GM21360 (cell line): ENCODE measurements around the gene MSGN1.

Source experiments
- ATAC-seq: cut with Tn5 transposase; IDR thresholded peaks from one replicate; pipeline ENCODE4 v1.9.1; 2021; ENCODE audit warnings: mild to moderate bottlenecking, moderate library complexity; ENCODE audit not compliant: unreplicated experiment

Gene MSGN1

DNA sequence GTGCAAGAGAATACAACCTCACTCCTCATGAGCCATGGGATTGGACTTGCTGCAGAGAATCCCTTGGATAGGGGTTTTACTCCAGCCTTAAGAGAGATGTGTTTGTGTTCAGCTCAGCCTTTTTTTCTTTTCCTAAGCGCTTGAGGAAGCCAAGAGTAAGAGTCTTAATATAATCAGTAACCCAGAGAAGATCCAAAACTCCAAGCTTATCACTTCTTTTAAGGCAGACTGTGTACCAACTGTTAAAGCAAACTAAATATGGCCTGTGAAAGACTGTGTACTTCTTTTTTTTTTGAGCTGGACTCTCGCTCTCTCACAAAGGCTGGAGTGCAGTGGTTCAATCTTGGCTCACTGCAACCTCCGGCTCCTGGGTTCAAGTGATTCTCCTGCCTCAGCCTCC is 30.4 kb downstream of the MSGN1 start:
- ATAC-seq = no peak

GRCh38 chr2:17847236-17847635 is 31.0 kb downstream of the MSGN1 start:
- no peak for ATAC-seq

DNA sequence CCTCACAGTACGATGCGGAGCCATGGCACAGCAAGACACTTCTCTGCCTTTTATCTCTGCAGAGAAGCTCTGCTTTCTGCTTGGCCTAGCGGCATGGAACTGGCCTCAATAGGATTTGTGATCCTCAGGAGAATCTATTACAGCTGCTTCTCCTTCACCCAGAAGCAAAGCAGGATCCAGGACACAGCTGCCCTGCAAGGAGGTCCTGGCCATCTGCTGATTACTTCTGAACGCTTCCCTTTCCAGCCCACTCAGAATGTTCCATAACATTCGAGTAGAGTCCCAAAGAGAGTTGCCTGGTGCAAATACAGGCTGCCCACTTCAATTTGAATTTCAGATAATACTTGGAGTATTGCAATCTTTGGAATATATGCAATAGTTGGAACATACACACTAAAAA is 33.0 kb downstream of the MSGN1 start:
- ATAC-seq = no peak

- ATAC-seq = no peak
These were observed 33.9 kb downstream of the MSGN1 start for GRCh38 chr2:17850151-17850550.

GRCh38 chr2:17851731-17852585 is 35.7 kb downstream of the MSGN1 start:
- ATAC-seq = peak; percentile 90

- no peak for ATAC-seq
These were observed 37.5 kb downstream of the MSGN1 start for GRCh38 chr2:17853799-17854198.

GRCh38 chr2:17857021-17857420 is 40.8 kb downstream of the MSGN1 start:
- ATAC-seq = no peak

DNA sequence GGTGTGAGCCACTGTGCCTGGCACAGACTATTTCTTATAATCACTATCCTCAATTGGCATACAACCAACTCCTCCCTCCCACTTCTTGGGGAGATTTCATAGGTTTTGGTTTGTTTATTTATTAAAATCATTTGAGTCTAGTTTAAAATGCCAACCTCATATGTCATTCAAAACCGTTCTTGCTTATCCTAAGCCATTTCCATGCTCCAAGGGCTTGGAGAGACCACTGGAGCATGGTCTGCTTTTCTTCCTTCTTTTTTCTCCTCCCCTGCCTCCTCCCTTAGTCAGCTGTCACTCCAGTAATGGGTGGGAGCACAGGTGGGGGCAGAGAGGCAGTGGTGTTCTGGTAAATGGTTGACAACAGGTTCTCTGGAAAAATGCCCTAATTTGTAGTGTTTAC is 41.8 kb downstream of the MSGN1 start:
- no peak for ATAC-seq

GRCh38 chr2:17863539-17863938 is 47.3 kb downstream of the MSGN1 start:
- no peak for ATAC-seq

DNA sequence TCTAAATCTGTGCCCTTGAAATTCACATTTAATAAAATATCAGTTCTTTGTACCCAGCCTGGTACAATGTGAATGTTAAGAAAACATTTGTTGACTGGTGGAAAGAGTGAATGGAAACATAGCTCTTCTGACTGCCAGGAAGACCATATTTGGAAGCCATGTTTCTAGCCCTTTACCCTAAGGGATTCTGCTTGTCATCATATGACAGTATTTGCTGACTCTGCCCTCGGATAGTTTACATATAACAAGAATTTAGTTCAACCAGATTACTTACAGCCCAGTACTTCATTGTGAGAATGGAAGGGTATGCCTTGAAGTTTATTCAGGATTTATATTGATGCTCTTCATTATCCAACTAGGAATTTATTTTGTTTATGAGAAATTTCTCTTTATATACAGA is 48.4 kb downstream of the MSGN1 start:
- no peak for ATAC-seq

DNA sequence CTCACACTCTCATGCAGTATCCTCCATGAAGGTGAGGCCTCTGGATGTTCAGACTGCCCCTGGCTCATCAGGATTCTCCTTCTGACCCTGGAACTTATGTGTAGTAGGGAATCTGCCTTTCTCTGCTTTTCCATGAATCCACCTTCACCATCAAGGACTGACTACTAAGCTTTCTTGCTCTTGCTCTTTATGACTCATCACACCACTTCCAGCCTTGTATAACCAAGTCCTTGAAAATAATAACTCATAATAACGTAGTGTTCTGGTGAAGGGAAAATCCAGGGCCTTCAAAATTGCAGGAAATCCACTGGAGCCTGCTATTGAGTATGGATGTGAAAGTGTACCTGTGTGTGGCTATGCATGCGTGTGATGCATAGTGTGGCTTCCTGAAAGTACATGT is 50.9 kb downstream of the MSGN1 start:
- no peak for ATAC-seq
